Measurements from ENCODE around the gene GAB2.

The GAB2 gene

DNA sequence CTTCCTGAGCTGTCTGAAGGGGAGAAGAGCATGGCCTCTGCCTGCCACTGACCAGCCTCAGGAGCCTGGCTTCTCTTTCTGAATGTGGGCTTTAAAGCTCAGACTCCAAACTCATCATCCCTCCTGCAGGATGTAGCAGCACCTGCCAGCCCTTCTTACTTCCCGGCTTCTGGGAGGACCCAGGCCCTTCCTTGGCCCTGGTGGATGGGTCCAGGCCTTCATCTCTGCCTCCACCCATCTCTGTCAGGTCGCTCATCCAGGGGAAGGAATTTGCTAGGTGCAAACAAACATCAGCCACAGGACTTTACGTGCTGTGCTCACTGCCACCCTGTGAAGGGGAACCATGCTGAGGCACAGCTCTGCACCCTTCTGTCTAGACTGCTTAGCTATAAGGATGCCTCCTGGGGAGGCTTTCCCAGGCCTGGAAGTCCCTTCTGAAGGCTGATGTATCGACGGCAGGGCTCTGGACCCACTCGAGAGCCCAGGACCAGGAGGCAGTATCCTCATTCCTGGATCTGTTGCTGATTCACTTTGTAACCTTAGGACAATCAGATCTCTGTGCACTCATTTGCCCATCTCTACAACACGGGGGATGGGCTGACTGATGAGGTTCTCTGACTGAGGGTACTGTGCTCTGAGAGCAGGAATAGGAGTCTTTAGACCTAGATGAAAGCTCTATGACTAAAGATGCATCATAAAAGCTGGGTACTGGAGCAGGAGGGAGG, 198.0 kb downstream of the GAB2 start:
- Histone ChIP-seq H3K4me1 (ENCODE audit: control insufficient read depth, insufficient read depth, low read length) (no peaks in the 10 kb centered on the region), H3K36me3 (ENCODE audit: insufficient read depth, low read length) (peaks cover 45% of the 10 kb centered on the region), H3K9ac (ENCODE audit: low read depth, low read length) (no peak overlapping the region), H3K4me2 (ENCODE audit: low read length) (no peak overlapping the region), H3K4me3 (ENCODE audit: low read length) (no peak overlapping the region), H3K9me3 (replicated peaks; ENCODE audit: low read length) (no peaks in the 10 kb centered on the region), H3K27me3 (ENCODE audit: control insufficient read depth, insufficient read depth, low read length) (no peaks in the 10 kb centered on the region)

- H3K4me1 ChIP-seq (ENCODE audit: control insufficient read depth, insufficient read depth, low read length), result no peaks in the 10 kb centered on the region
- H3K36me3 ChIP-seq (ENCODE audit: insufficient read depth, low read length), result peaks cover 40% of the 10 kb centered on the region
- H3K4me3 ChIP-seq (ENCODE audit: low read length), result no peak overlapping the region
- no peak overlapping the region for H3K4me2 ChIP-seq (ENCODE audit: low read length)
- no peaks in the 10 kb centered on the region for H3K9me3 ChIP-seq (replicated peaks; ENCODE audit: low read length)
- no peak overlapping the region for H3K9ac ChIP-seq (ENCODE audit: low read depth, low read length)
- H3K27me3 ChIP-seq (ENCODE audit: control insufficient read depth, insufficient read depth, low read length), result no peaks in the 10 kb centered on the region
These were observed 198.7 kb downstream of the GAB2 start for GRCh38 chr11:78218707-78219492.

GRCh38 chr11:78217650-78218541, 199.7 kb downstream of the GAB2 start:
- H3K4me3 ChIP-seq (ENCODE audit: low read length), result no peak overlapping the region
- no peak overlapping the region for H3K4me2 ChIP-seq (ENCODE audit: low read length)
- peaks cover 33% of the 10 kb centered on the region for H3K36me3 ChIP-seq (ENCODE audit: insufficient read depth, low read length)
- H3K9ac ChIP-seq (ENCODE audit: low read depth, low read length), result no peak overlapping the region
- no peaks in the 10 kb centered on the region for H3K9me3 ChIP-seq (replicated peaks; ENCODE audit: low read length)
- H3K27me3 ChIP-seq (ENCODE audit: control insufficient read depth, insufficient read depth, low read length), result no peaks in the 10 kb centered on the region
- peaks cover 3% of the 10 kb centered on the region for H3K4me1 ChIP-seq (ENCODE audit: control insufficient read depth, insufficient read depth, low read length)

DNA sequence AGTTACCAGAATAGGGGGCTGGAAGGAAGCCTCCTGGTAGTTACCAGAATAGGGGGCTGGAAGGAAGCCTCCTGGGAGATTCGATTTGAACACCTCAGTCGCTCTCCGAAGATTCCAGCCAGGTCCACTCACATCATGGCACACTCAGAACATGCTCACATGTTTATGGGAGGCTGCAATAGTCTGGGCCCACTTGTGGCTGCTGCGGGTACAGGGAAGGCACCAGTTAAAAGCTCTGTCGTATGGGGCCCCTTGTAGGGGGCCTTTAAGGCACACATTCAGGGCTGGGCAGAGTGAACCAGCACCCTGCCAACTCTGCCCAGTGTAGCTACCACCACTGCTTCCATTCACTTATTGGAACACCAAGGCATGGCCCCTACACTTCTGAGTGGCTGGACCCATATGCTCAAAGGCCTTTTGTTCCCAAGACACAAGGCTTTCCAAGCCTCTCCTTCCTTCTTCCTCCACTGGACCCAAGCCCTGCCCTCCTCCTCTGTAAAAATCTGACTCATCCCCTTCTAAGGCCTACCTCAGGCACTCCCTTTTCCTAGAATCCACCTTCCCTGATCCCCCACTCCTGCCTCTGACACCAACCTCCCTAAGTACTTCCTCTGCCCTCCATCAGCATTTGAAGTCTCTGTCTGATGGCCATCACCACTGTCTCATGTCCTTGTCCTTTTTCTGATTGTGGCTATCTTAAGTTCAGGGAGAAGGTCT, 200.9 kb downstream of the GAB2 start:
- Histone ChIP-seq H3K4me2 (ENCODE audit: low read length) (no peak overlapping the region), H3K27me3 (ENCODE audit: control insufficient read depth, insufficient read depth, low read length) (no peaks in the 10 kb centered on the region), H3K4me3 (ENCODE audit: low read length) (no peak overlapping the region), H3K9ac (ENCODE audit: low read depth, low read length) (no peak overlapping the region), H3K9me3 (replicated peaks; ENCODE audit: low read length) (no peaks in the 10 kb centered on the region), H3K4me1 (ENCODE audit: control insufficient read depth, insufficient read depth, low read length) (peaks cover 5% of the 10 kb centered on the region), H3K36me3 (ENCODE audit: insufficient read depth, low read length) (peaks cover 31% of the 10 kb centered on the region)

GRCh38 chr11:78216021-78216420, 201.6 kb downstream of the GAB2 start:
- H3K4me2 ChIP-seq (ENCODE audit: low read length), result no peak overlapping the region
- H3K36me3 ChIP-seq (ENCODE audit: insufficient read depth, low read length), result peaks cover 37% of the 10 kb centered on the region
- no peaks in the 10 kb centered on the region for H3K9me3 ChIP-seq (replicated peaks; ENCODE audit: low read length)
- H3K4me3 ChIP-seq (ENCODE audit: low read length), result no peak overlapping the region
- no peak overlapping the region for H3K9ac ChIP-seq (ENCODE audit: low read depth, low read length)
- H3K27me3 ChIP-seq (ENCODE audit: control insufficient read depth, insufficient read depth, low read length), result no peaks in the 10 kb centered on the region
- H3K4me1 ChIP-seq (ENCODE audit: control insufficient read depth, insufficient read depth, low read length), result peaks cover 5% of the 10 kb centered on the region

GRCh38 chr11:78214331-78215194, 203.1 kb downstream of the GAB2 start:
- Histone ChIP-seq H3K9ac (ENCODE audit: low read depth, low read length) (no peak overlapping the region), H3K4me3 (ENCODE audit: low read length) (no peak overlapping the region), H3K27me3 (ENCODE audit: control insufficient read depth, insufficient read depth, low read length) (no peaks in the 10 kb centered on the region), H3K36me3 (ENCODE audit: insufficient read depth, low read length) (peaks cover 41% of the 10 kb centered on the region), H3K9me3 (replicated peaks; ENCODE audit: low read length) (no peaks in the 10 kb centered on the region), H3K4me2 (ENCODE audit: low read length) (no peak overlapping the region), H3K4me1 (ENCODE audit: control insufficient read depth, insufficient read depth, low read length) (peaks cover 5% of the 10 kb centered on the region)

GRCh38 chr11:78213526-78214330, 203.9 kb downstream of the GAB2 start:
- H3K4me3 ChIP-seq (ENCODE audit: low read length), result no peak overlapping the region
- H3K36me3 ChIP-seq (ENCODE audit: insufficient read depth, low read length), result peaks cover 42% of the 10 kb centered on the region
- H3K4me1 ChIP-seq (ENCODE audit: control insufficient read depth, insufficient read depth, low read length), result peaks cover 5% of the 10 kb centered on the region
- no peaks in the 10 kb centered on the region for H3K27me3 ChIP-seq (ENCODE audit: control insufficient read depth, insufficient read depth, low read length)
- H3K4me2 ChIP-seq (ENCODE audit: low read length), result no peak overlapping the region
- no peak overlapping the region for H3K9ac ChIP-seq (ENCODE audit: low read depth, low read length)
- no peaks in the 10 kb centered on the region for H3K9me3 ChIP-seq (replicated peaks; ENCODE audit: low read length)

- no peak overlapping the region for H3K4me3 ChIP-seq (ENCODE audit: low read length)
- no peak overlapping the region for H3K4me2 ChIP-seq (ENCODE audit: low read length)
- H3K9ac ChIP-seq (ENCODE audit: low read depth, low read length), result no peak overlapping the region
- peaks cover 50% of the 10 kb centered on the region for H3K36me3 ChIP-seq (ENCODE audit: insufficient read depth, low read length)
- peaks cover 9% of the 10 kb centered on the region for H3K4me1 ChIP-seq (ENCODE audit: control insufficient read depth, insufficient read depth, low read length)
- no peaks in the 10 kb centered on the region for H3K9me3 ChIP-seq (replicated peaks; ENCODE audit: low read length)
- H3K27me3 ChIP-seq (ENCODE audit: control insufficient read depth, insufficient read depth, low read length), result no peaks in the 10 kb centered on the region
These were observed 204.8 kb downstream of the GAB2 start for GRCh38 chr11:78212586-78213371.

DNA sequence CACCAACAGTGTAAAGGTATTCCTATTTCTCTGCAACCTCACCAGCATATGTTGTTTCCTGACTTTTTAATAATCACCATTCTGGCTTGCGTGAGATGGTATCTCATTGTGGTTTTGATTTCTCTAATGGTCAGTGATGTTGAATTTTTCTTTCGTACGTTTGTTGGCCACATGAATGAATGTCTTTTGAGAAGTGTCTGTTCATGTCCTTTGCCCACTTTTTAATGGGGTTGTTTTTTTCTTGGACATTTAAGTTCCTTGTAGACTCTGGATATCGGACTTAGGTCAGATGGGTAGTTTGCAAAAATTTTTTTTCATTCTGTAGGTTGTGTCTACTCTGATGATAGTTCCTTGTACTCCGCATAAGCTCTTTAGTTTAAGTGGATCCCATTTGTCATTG, 206.1 kb downstream of the GAB2 start:
- Histone ChIP-seq H3K4me1 (ENCODE audit: control insufficient read depth, insufficient read depth, low read length) (peaks cover 9% of the 10 kb centered on the region), H3K9me3 (replicated peaks; ENCODE audit: low read length) (no peaks in the 10 kb centered on the region), H3K4me3 (ENCODE audit: low read length) (no peak overlapping the region), H3K4me2 (ENCODE audit: low read length) (no peak overlapping the region), H3K27me3 (ENCODE audit: control insufficient read depth, insufficient read depth, low read length) (no peaks in the 10 kb centered on the region), H3K36me3 (ENCODE audit: insufficient read depth, low read length) (peaks cover 56% of the 10 kb centered on the region), H3K9ac (ENCODE audit: low read depth, low read length) (no peak overlapping the region)
